MCF 10A (cell line): Measurements from ENCODE around the gene SUCLG2. TPM values are rescaled to one million over a fixed set of nuclear protein-coding genes. Genes with fewer than 3 reads are reported as not detected.

Experiments
- BruUV-seq: library from RNA; stranded (reverse); fragments of 400-500 nt; replicated peaks from 2 replicates; lab custom pipeline; 2021; lab: Mats Ljungman, UMichigan
- CTCF ChIA-PET: fragments of 300-600 bp; sonication (Branson Sonifier 250); formaldehyde crosslinking; extraction: SDS; loops from one replicate; lab custom pipeline; 2021; ENCODE audit warnings: antibody characterized with exemption, inconsistent platforms; lab: Yijun Ruan, JAX
- POLR2A ChIA-PET: fragments of 300-600, 350-650 bp; sonication (Branson Sonifier 250); formaldehyde crosslinking; extraction: SDS; loops from one replicate; lab custom pipeline; 2020; ENCODE audit warnings: antibody characterized with exemption, inconsistent platforms; lab: Yijun Ruan, JAX
- DNase-seq: peaks from one replicate; pipeline ENCODE4 v3.0.0-alpha.2; 2018; ENCODE audit not compliant: unreplicated experiment
- H3K27ac Mint-ChIP-seq: one replicate; pipeline ENCODE4 v1.8.0; 2022; ENCODE audit warnings: mild to moderate bottlenecking, low read depth, mixed read lengths; ENCODE audit not compliant: unreplicated experiment
- H3K27me3 Mint-ChIP-seq: one replicate; pipeline ENCODE4 v1.8.0; 2022; ENCODE audit warnings: mixed read lengths; ENCODE audit not compliant: insufficient read depth, unreplicated experiment
- H3K36me3 Mint-ChIP-seq: one replicate; pipeline ENCODE4 v1.8.0; 2022; ENCODE audit warnings: mild to moderate bottlenecking, moderate library complexity, mixed read lengths; ENCODE audit not compliant: insufficient read depth, unreplicated experiment
- H3K4me1 Mint-ChIP-seq: one replicate; pipeline ENCODE4 v1.8.0; 2022; ENCODE audit warnings: mixed read lengths; ENCODE audit not compliant: insufficient read depth, unreplicated experiment
- H3K4me3 Mint-ChIP-seq: one replicate; pipeline ENCODE4 v1.8.0; 2022; ENCODE audit warnings: mild to moderate bottlenecking, moderate library complexity, mixed read lengths; ENCODE audit not compliant: unreplicated experiment
- H3K9me3 Mint-ChIP-seq: one replicate; pipeline ENCODE4 v1.8.0; 2022; ENCODE audit warnings: mixed read lengths; ENCODE audit not compliant: unreplicated experiment
- intact Hi-C: fragments of 100-400 bp; cut with micrococcal nuclease; formaldehyde crosslinking; loops from 2 replicates; pipeline ENCODE4 v1.14.1; 2022
- total RNA-seq: library from RNA; stranded (reverse); gene quantifications from 2 replicates; pipeline ENCODE4 v1.2.3, GENCODE V29; 2022
- TF ChIP-seq, protein P1 (sequence below): fragments of 200-600 bp; IDR thresholded peaks from one replicate; pipeline ENCODE4 v1.8.0; 2022; ENCODE audit warnings: antibody characterized with exemption, mild to moderate bottlenecking; ENCODE audit not compliant: unreplicated experiment

SUCLG2 gene
- total RNA-seq, 1 experiment from 2014 or later: 55.6 TPM

GRCh38 chr3:67384016-67384415, 270.4 kb downstream of the SUCLG2 start:
- no peaks in the 10 kb centered on the region for H3K27me3 Mint-ChIP-seq
- DNase-seq: no peak
- ChIA-PET POLR2A (interaction anchor here (0.6 kb wide), 2 partner anchors 27 to 1494 kb away, joined by 3 read pairs; no protein-coding TSS in a partner anchor), CTCF (interaction anchor here (0.9 to 2.3 kb wide), 5 partner anchors 9 to 1491 kb away, joined by 3 to 9 read pairs (median 3); no protein-coding TSS in a partner anchor)
- no peak overlapping the region for H3K4me3 Mint-ChIP-seq
- no peaks in the 10 kb centered on the region for H3K9me3 Mint-ChIP-seq
- H3K4me1 Mint-ChIP-seq: peaks cover 5% of the 10 kb centered on the region
- TF ChIP-seq, protein P1, sequence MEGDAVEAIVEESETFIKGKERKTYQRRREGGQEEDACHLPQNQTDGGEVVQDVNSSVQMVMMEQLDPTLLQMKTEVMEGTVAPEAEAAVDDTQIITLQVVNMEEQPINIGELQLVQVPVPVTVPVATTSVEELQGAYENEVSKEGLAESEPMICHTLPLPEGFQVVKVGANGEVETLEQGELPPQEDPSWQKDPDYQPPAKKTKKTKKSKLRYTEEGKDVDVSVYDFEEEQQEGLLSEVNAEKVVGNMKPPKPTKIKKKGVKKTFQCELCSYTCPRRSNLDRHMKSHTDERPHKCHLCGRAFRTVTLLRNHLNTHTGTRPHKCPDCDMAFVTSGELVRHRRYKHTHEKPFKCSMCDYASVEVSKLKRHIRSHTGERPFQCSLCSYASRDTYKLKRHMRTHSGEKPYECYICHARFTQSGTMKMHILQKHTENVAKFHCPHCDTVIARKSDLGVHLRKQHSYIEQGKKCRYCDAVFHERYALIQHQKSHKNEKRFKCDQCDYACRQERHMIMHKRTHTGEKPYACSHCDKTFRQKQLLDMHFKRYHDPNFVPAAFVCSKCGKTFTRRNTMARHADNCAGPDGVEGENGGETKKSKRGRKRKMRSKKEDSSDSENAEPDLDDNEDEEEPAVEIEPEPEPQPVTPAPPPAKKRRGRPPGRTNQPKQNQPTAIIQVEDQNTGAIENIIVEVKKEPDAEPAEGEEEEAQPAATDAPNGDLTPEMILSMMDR: no peak
- H3K36me3 Mint-ChIP-seq: peaks cover 2% of the 10 kb centered on the region
- intact Hi-C loops: loop anchor here (5.0 to 10.0 kb wide), 3 partner anchors 223 to 1491 kb away; partner anchors contain the start of gene SUCLG2
- no TSS peak for BruUV-seq
- no peak overlapping the region for H3K27ac Mint-ChIP-seq

DNA sequence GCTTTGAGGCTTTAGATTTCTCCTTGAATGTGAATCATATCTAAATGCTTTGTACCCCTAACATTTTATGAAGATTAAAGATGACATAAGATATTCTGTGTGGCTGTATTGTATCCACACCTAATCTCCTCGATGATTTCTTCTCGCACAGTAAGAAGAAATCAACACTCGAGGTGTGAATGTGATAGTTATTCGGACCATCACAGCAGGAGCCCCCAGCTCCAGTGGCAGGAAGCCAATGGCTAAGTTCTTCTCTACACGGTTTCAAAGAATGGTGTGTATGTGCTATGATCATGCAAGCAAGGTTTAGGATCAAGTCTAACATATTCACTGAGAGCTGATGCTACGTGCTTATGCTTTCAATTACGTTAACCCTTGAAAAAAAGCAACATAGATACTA, 271.0 kb downstream of the SUCLG2 start:
- BruUV-seq: no TSS peak
- Mint-ChIP-seq H3K4me1 (peaks cover 5% of the 10 kb centered on the region), H3K36me3 (peaks cover 9% of the 10 kb centered on the region), H3K4me3 (no peak overlapping the region), H3K9me3 (no peaks in the 10 kb centered on the region), H3K27ac (no peak overlapping the region), H3K27me3 (no peaks in the 10 kb centered on the region)
- intact Hi-C loops: loop anchor here (5.0 to 10.0 kb wide), 3 partner anchors 224 to 1491 kb away; partner anchors contain the start of gene SUCLG2
- POLR2A ChIA-PET: no interaction called here
- TF ChIP-seq, protein P1: no peak
- CTCF ChIA-PET: interaction anchor here (0.6 to 2.0 kb wide), 7 partner anchors 9 to 475 kb away, joined by 3 to 5 read pairs (median 3); no protein-coding TSS in a partner anchor
- no peak for DNase-seq

- TF ChIP-seq, protein P1: no peak
- Mint-ChIP-seq H3K4me3 (no peak overlapping the region), H3K4me1 (peaks cover 5% of the 10 kb centered on the region), H3K27ac (no peak overlapping the region), H3K9me3 (no peaks in the 10 kb centered on the region), H3K36me3 (peaks cover 11% of the 10 kb centered on the region), H3K27me3 (no peaks in the 10 kb centered on the region)
- POLR2A ChIA-PET: no interaction called here
- intact Hi-C loops: loop anchor here (5.0 to 10.0 kb wide), 3 partner anchors 225 to 1492 kb away; partner anchors contain the start of gene SUCLG2
- CTCF ChIA-PET: interaction anchor here (0.6 to 2.0 kb wide), 9 partner anchors 10 to 444 kb away, joined by 3 to 5 read pairs (median 3); no protein-coding TSS in a partner anchor
- BruUV-seq: no TSS peak
- no peak for DNase-seq
Observed at GRCh38 chr3:67382536-67382935, 271.9 kb downstream of the SUCLG2 start.

- Mint-ChIP-seq H3K4me1 (peaks cover 5% of the 10 kb centered on the region), H3K27me3 (no peaks in the 10 kb centered on the region), H3K27ac (no peak overlapping the region), H3K4me3 (no peak overlapping the region), H3K9me3 (no peaks in the 10 kb centered on the region), H3K36me3 (peaks cover 11% of the 10 kb centered on the region)
- TF ChIP-seq, protein P1: peak; percentile 59
- peak; percentile 35 for DNase-seq
- no TSS peak for BruUV-seq
- CTCF ChIA-PET: interaction anchor here (0.6 to 2.0 kb wide), 16 partner anchors 10 to 1051 kb away, joined by 3 to 7 read pairs (median 3); no protein-coding TSS in a partner anchor
- intact Hi-C loops: loop anchor here (1.0 to 10.0 kb wide), 4 partner anchors 226 to 1493 kb away; partner anchors contain the start of gene SUCLG2
- POLR2A ChIA-PET: no interaction called here
Observed at GRCh38 chr3:67381667-67382272, 272.6 kb downstream of the SUCLG2 start.
